Neural cell (in vitro differentiated cells): ENCODE measurements around the gene VPS35L.

Experiments
- RAD21 ChIP-seq: fragments of 450-650 bp; conservative IDR thresholded peaks from 2 replicates; pipeline ENCODE4 v1.6.1; 2014; ENCODE audit warnings: antibody characterized with exemption, mild to moderate bottlenecking, moderate library complexity
- TAF1 ChIP-seq: IDR thresholded peaks from 2 replicates; pipeline ENCODE4 v1.6.1; 2012; ENCODE audit warnings: low read depth
- TF ChIP-seq, protein P1 (sequence below): fragments of 450-650 bp; IDR thresholded peaks from 2 replicates; pipeline ENCODE4 v1.5.1; 2014; ENCODE audit warnings: antibody characterized with exemption, mild to moderate bottlenecking, moderate library complexity; ENCODE audit not compliant: poor library complexity, severe bottlenecking
- TF ChIP-seq, protein P2 (sequence below): IDR thresholded peaks from 2 replicates; pipeline ENCODE4 v1.6.1; 2012; ENCODE audit warnings: borderline replicate concordance

DNA sequence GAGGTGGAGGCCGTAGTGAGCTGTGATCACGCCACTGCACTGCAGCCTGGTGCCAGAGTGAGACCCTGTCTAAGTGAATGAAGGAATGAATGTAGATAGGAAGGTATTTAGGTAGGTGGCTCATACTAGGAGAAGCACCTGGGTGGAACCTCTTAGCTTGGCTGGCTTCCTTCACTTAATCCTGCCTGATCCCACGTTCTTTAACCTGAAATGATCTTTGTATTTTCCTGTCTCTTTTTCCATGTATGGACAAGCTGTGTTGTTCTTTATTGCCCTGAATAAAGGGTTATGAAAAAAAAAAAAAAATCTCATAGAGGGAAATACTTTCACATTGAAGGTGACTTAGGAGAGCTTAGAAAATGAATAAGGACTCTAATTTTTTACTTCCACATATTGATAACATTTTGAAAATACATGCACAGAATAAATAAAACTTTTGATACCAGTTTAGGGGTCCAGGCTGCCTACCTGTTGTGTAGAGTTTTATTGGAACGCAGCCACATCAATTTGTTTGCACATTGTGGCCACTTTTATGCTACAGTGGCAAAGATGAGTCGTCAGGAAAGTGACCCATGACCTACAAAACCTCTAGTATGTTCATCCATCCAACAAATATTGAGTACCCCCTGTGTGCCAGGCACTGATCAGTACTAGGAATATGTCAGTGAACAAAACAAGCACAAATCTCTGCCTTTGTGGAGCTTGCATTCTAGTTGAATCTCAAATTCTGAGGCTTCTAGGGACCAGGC is 44.6 kb downstream of the VPS35L start:
- TF ChIP-seq, protein P1, sequence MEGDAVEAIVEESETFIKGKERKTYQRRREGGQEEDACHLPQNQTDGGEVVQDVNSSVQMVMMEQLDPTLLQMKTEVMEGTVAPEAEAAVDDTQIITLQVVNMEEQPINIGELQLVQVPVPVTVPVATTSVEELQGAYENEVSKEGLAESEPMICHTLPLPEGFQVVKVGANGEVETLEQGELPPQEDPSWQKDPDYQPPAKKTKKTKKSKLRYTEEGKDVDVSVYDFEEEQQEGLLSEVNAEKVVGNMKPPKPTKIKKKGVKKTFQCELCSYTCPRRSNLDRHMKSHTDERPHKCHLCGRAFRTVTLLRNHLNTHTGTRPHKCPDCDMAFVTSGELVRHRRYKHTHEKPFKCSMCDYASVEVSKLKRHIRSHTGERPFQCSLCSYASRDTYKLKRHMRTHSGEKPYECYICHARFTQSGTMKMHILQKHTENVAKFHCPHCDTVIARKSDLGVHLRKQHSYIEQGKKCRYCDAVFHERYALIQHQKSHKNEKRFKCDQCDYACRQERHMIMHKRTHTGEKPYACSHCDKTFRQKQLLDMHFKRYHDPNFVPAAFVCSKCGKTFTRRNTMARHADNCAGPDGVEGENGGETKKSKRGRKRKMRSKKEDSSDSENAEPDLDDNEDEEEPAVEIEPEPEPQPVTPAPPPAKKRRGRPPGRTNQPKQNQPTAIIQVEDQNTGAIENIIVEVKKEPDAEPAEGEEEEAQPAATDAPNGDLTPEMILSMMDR, result no peak
- TF ChIP-seq TAF1 (no peak), RAD21 (no peak)
- TF ChIP-seq, protein P2, sequence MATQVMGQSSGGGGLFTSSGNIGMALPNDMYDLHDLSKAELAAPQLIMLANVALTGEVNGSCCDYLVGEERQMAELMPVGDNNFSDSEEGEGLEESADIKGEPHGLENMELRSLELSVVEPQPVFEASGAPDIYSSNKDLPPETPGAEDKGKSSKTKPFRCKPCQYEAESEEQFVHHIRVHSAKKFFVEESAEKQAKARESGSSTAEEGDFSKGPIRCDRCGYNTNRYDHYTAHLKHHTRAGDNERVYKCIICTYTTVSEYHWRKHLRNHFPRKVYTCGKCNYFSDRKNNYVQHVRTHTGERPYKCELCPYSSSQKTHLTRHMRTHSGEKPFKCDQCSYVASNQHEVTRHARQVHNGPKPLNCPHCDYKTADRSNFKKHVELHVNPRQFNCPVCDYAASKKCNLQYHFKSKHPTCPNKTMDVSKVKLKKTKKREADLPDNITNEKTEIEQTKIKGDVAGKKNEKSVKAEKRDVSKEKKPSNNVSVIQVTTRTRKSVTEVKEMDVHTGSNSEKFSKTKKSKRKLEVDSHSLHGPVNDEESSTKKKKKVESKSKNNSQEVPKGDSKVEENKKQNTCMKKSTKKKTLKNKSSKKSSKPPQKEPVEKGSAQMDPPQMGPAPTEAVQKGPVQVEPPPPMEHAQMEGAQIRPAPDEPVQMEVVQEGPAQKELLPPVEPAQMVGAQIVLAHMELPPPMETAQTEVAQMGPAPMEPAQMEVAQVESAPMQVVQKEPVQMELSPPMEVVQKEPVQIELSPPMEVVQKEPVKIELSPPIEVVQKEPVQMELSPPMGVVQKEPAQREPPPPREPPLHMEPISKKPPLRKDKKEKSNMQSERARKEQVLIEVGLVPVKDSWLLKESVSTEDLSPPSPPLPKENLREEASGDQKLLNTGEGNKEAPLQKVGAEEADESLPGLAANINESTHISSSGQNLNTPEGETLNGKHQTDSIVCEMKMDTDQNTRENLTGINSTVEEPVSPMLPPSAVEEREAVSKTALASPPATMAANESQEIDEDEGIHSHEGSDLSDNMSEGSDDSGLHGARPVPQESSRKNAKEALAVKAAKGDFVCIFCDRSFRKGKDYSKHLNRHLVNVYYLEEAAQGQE, result no peak
